ENCODE measurements around the gene HELZ2. TPM values are rescaled to one million over a fixed set of nuclear protein-coding genes. Genes with fewer than 3 reads are reported as not detected.

HELZ2 gene
- total and polyA plus RNA-seq, 10 of the 15 experiments (the other 5 are each of a cell fraction or from before 2014, with no cell fraction given), result 0.05 to 33.3 (median 6.2) TPM

DNA sequence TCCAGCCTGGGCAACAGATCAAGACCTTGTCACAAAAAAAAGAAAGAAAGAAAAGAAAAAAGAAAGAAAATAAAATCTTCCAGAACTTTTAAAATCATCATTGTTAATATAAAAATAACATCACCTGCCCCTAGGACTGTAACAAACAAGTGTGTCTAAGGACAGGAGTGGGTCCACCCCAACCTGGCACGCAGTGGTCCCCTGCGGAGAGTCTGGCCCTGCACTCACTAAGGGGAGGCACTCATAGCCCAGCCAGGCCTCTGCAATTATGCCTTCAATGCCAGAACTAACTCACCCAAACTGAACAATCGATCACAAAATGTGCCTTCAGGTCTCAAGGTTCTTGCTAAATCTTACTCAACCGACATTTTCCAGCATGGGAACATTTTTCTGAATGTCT lies 48.1 kb upstream of the HELZ2 start:
- ChIA-PET SMC1A (ENCODE audit: uncharacterized antibody, unreplicated experiment) (interaction anchor here (0.6 kb wide), 1 partner anchor 10 kb away, joined by 3 read pairs; no protein-coding TSS in a partner anchor), CTCF (interaction anchor here (1.1 kb wide), 1 partner anchor 456 kb away, joined by 3 read pairs; no protein-coding TSS in a partner anchor), POLR2A (no interaction called here), RAD21 (ENCODE audit: unreplicated experiment) (interaction anchor here (1.1 kb wide), 1 partner anchor 20 kb away, joined by 3 read pairs; no protein-coding TSS in a partner anchor)
- Histone ChIP-seq H3K4me3 (no peak overlapping the region), H3K9me3 (replicated peaks; ENCODE audit: control insufficient read depth, insufficient read depth, low read length) (no peaks in the 10 kb centered on the region), H3K27me3 (replicated peaks in 1 of 2; ENCODE audit: control insufficient read depth in 2 of 2, insufficient read depth in 2 of 2, low read length in 1 of 2) (no peaks in the 10 kb centered on the region), H3K36me3 (ENCODE audit: control insufficient read depth in 2 of 2, insufficient read depth in 2 of 2, low read length in 1 of 2) (peaks cover 9 to 10% of the 10 kb centered on the region in 2 experiments), H3K4me2 (ENCODE audit: control insufficient read depth, insufficient read depth) (no peak overlapping the region), H3K79me2 (ENCODE audit: control insufficient read depth, insufficient read depth, low read length) (peaks cover 44% of the 10 kb centered on the region), H2AFZ (ENCODE audit: control insufficient read depth, low read depth, low read length) (no peak overlapping the region), H3K4me1 (ENCODE audit: control insufficient read depth, insufficient read depth, low read length) (peaks cover 5% of the 10 kb centered on the region), H4K20me1 (ENCODE audit: control insufficient read depth, insufficient read depth) (no peaks in the 10 kb centered on the region), H3K9ac (ENCODE audit: control insufficient read depth, insufficient read depth, low read length) (no peak overlapping the region), H3K27ac (ENCODE audit: control insufficient read depth, insufficient read depth) (no peak overlapping the region)
- in situ Hi-C loops (cut with MboI) (no loop called here), intact Hi-C loops (cut with micrococcal nuclease; ENCODE audit: unreplicated experiment) (no loop called here)
- no TSS peak for BruUV-seq (replicated peaks)
- DNase-seq (ENCODE audit: low read depth, low spot score) (no peak), ATAC-seq (no peak), FAIRE-seq (no peak)
- TF ChIP-seq SP1 (IDR thresholded peaks at IDR 0.05; ENCODE audit: low read depth, low read length) (no peak), RCOR1 (conservative IDR thresholded peaks at IDR 0.05; ENCODE audit: low read depth, low read length) (no peak), FOXK2 (IDR thresholded peaks at IDR 0.05) (no peak), KLF5 (IDR thresholded peaks at IDR 0.05; ENCODE audit: partially characterized antibody) (no peak), KAT2A (conservative IDR thresholded peaks at IDR 0.05; ENCODE audit: control insufficient read depth, low read depth, low read length) (no peak), WRNIP1 (IDR thresholded peaks at IDR 0.05; ENCODE audit: borderline replicate concordance, low read depth, low read length) (no peak), POLR2A (IDR thresholded peaks at IDR 0.05; ENCODE audit: low read depth, low read length) (no peak), PAX8 (IDR thresholded peaks at IDR 0.05) (no peak), CREB1 (IDR thresholded peaks at IDR 0.05; ENCODE audit: low read depth) (no peak), SPI1 (IDR thresholded peaks at IDR 0.05; ENCODE audit: borderline replicate concordance, insufficient read depth, low read depth, low read length) (no peak), RELA (IDR thresholded peaks at IDR 0.05; ENCODE audit: borderline replicate concordance, partially characterized antibody) (no peak)
- WGBS (ENCODE audit: insufficient coverage, insufficient replicate concordance, low lambda C conversion rate, missing lambda C conversion rate), result 98% methylated on average over 4 of the region's 4 CpGs

Data from GM12878 (cell line).